Measurements from ENCODE around the gene RREB1.
"Not testable (repeated sequence)": the region's sequence is repeated elsewhere in the genome, so short reads cannot be mapped to it uniquely, and the experiment has no call there.

Gene RREB1

GRCh38 chr6:7247828-7248227 is 140.1 kb downstream of the RREB1 start:
- DNase-seq = no peak

GRCh38 chr6:7249391-7249790 is 141.6 kb downstream of the RREB1 start:
- no peak for DNase-seq

- DNase-seq = no peak
Measured at GRCh38 chr6:7249946-7250643, 142.3 kb downstream of the RREB1 start.

GRCh38 chr6:7250812-7251211 is 143.1 kb downstream of the RREB1 start:
- DNase-seq = no peak

- no peak for DNase-seq
Measured at GRCh38 chr6:7251646-7252260, 144.0 kb downstream of the RREB1 start.

GRCh38 chr6:7252390-7252789 is 144.6 kb downstream of the RREB1 start:
- DNase-seq = no peak

- no peak for DNase-seq
Measured at GRCh38 chr6:7254980-7255835, 147.4 kb downstream of the RREB1 start.

- DNase-seq = no peak
Measured at GRCh38 chr6:7255918-7256317, 148.2 kb downstream of the RREB1 start.

- no peak for DNase-seq
Measured at GRCh38 chr6:7256785-7257184, 149.0 kb downstream of the RREB1 start.

GRCh38 chr6:7257521-7258230 is 149.9 kb downstream of the RREB1 start:
- no peak for DNase-seq

GRCh38 chr6:7258231-7258763 is 150.5 kb downstream of the RREB1 start:
- DNase-seq = no peak

- no peak for DNase-seq
Measured at GRCh38 chr6:7260291-7261031, 152.7 kb downstream of the RREB1 start.

- peak; percentile 50 for DNase-seq
Measured at GRCh38 chr6:7261032-7261841, 153.5 kb downstream of the RREB1 start.

GRCh38 chr6:7261852-7262461 is 154.2 kb downstream of the RREB1 start:
- DNase-seq = no peak

- no peak for DNase-seq
Measured at GRCh38 chr6:7262746-7263518, 155.2 kb downstream of the RREB1 start.

- not testable (repeated sequence) for DNase-seq
Measured at GRCh38 chr6:7263519-7263805, 155.7 kb downstream of the RREB1 start.

GRCh38 chr6:7264041-7264440 is 156.3 kb downstream of the RREB1 start:
- no peak for DNase-seq

GRCh38 chr6:7264686-7265384 is 157.1 kb downstream of the RREB1 start:
- DNase-seq = no peak

- DNase-seq = not testable (repeated sequence)
Measured at GRCh38 chr6:7265385-7265726, 157.6 kb downstream of the RREB1 start.

GRCh38 chr6:7267071-7267465 is 159.3 kb downstream of the RREB1 start:
- no peak for DNase-seq
